GM12873 (cell line): Measurements from ENCODE around the gene C6orf47.

Experiments
- TF ChIP-seq, protein P1 (sequence below): IDR thresholded peaks from 2 replicates; pipeline ENCODE4 v1.5.1; 2012; ENCODE audit warnings: low read depth, mild to moderate bottlenecking, moderate library complexity, low read length, control low read depth; ENCODE audit not compliant: insufficient read depth; ENCODE audit errors: missing control alignments

The C6orf47 gene

GRCh38 chr6:31641370-31641769 lies 19.2 kb downstream of the C6orf47 start:
- TF ChIP-seq, protein P1, sequence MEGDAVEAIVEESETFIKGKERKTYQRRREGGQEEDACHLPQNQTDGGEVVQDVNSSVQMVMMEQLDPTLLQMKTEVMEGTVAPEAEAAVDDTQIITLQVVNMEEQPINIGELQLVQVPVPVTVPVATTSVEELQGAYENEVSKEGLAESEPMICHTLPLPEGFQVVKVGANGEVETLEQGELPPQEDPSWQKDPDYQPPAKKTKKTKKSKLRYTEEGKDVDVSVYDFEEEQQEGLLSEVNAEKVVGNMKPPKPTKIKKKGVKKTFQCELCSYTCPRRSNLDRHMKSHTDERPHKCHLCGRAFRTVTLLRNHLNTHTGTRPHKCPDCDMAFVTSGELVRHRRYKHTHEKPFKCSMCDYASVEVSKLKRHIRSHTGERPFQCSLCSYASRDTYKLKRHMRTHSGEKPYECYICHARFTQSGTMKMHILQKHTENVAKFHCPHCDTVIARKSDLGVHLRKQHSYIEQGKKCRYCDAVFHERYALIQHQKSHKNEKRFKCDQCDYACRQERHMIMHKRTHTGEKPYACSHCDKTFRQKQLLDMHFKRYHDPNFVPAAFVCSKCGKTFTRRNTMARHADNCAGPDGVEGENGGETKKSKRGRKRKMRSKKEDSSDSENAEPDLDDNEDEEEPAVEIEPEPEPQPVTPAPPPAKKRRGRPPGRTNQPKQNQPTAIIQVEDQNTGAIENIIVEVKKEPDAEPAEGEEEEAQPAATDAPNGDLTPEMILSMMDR: no peak

DNA sequence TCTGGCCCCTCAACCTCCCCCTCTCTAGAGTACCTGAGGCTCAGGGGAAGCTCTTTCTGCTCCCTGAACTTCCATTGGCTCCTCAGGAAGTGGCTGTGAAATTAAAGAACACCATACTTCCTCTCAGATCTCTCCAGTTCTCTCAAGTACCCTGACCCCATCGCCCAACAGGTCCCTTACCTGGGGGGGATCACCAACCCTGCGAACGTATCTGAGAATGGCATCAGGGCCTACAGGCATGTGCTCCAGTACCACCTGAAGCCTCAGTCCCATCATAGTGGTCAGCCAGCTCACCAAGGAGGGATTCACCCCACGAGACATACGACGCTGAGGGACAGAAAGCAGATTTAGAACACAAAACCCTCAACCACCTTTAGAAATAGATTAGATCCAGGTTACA lies 20.0 kb downstream of the C6orf47 start:
- TF ChIP-seq, protein P1: no peak

- TF ChIP-seq, protein P1: no peak
Measured at GRCh38 chr6:31639449-31639861, 21.1 kb downstream of the C6orf47 start.

DNA sequence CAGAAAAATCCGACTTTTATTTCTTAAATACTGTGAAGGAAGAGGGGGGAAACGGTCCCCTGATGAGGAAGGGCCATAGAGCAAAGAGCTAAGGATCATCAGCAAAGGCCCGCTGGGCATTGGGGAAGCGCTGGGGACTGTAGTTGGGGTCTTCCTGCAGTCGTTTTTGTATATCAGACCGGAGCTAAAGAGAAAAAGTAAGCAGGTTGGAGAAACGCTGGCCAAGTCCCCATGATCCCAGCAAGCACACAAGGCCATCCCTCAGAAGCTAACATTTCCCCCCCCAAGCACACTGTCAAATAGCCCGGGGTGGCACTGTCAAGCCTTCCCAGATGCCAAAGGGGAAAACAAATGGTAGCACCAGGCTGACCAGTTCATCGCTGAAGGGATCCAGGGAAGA lies 21.5 kb downstream of the C6orf47 start:
- TF ChIP-seq, protein P1: no peak

GRCh38 chr6:31636698-31637596 lies 23.6 kb downstream of the C6orf47 start:
- TF ChIP-seq, protein P1: no peak

DNA sequence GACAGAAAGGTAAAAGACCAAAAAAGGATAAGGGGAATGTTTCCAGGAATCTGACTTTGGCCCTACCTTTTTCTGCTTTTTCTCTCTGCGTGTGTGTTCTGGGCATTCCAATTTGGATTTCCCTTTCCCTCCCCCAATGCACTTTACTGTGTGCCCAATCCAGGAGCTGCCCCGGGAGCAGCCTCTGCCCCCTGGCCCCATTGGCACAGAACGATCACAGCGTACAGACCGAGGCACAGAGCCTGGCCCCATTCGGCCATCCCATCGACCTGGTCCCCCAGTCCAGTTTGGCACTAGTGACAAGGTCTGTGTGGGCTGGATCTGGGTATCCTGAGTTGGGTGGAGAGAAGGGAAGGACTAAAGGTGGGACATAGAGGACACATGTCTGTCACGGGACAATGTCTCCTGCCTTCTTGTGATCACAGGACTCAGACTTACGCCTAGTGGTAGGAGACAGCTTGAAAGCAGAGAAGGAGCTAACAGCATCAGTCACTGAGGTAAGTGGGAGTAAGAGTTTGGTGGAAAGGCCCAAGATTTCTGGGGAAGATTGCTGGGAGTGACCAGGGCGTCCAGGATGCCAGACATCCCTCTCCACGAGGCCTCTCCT lies 25.5 kb downstream of the C6orf47 start:
- TF ChIP-seq, protein P1: no peak

- TF ChIP-seq, protein P1: no peak
Measured at GRCh38 chr6:31634131-31634530, 26.4 kb downstream of the C6orf47 start.
